Peyer's patch (tissue), 4 donors: ENCODE measurements around the gene LGMN.

ENCODE experiments used
- POLR2A ChIP-seq, 2 donors: fragments of 450-650 bp; IDR thresholded peaks; one replicate each; pipeline ENCODE4 v1.5.1; 2017; ENCODE audit warnings: antibody characterized with exemption in 2 of 2, mild to moderate bottlenecking in 2 of 2, moderate library complexity in 2 of 2
- TF ChIP-seq, protein P1 (sequence below), 6 experiments: fragments of 450-650 bp in 4 of 6; fragments of 200-600 bp in 2 of 6; sonication (generic) in 1 of 6; IDR thresholded peaks; one replicate each; pipeline ENCODE4 v1.5.1; 2017 to 2019; ENCODE audit warnings: antibody characterized with exemption in 6 of 6, mild to moderate bottlenecking in 3 of 6, moderate library complexity in 1 of 6

- TF ChIP-seq, protein P1, sequence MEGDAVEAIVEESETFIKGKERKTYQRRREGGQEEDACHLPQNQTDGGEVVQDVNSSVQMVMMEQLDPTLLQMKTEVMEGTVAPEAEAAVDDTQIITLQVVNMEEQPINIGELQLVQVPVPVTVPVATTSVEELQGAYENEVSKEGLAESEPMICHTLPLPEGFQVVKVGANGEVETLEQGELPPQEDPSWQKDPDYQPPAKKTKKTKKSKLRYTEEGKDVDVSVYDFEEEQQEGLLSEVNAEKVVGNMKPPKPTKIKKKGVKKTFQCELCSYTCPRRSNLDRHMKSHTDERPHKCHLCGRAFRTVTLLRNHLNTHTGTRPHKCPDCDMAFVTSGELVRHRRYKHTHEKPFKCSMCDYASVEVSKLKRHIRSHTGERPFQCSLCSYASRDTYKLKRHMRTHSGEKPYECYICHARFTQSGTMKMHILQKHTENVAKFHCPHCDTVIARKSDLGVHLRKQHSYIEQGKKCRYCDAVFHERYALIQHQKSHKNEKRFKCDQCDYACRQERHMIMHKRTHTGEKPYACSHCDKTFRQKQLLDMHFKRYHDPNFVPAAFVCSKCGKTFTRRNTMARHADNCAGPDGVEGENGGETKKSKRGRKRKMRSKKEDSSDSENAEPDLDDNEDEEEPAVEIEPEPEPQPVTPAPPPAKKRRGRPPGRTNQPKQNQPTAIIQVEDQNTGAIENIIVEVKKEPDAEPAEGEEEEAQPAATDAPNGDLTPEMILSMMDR (IDR thresholded peaks at IDR 0.05), result no peak
- TF ChIP-seq POLR2A (IDR thresholded peaks at IDR 0.05), result no peak
These were observed 38.0 kb upstream of the LGMN start for GRCh38 chr14:92786427-92786756.
